PC-3 (cell line): ENCODE measurements around the gene EPC1. TPM values are rescaled to one million over a fixed set of nuclear protein-coding genes. Genes with fewer than 3 reads are reported as not detected.

Experiments used
- ATAC-seq: fragments of 200-7000 bp; cut with Tn5 transposase; 2 replicates; pipeline ENCODE4 v1.9.1; 2020; ENCODE audit warnings: mild to moderate bottlenecking, moderate library complexity
- BruUV-seq: library from RNA; stranded (reverse); fragments of 400-500 nt; replicated peaks from 2 replicates; lab custom pipeline; 2021; lab: Mats Ljungman, UMichigan
- CTCF ChIA-PET: fragments of 300-600 bp; sonication (Branson Sonifier 250); formaldehyde crosslinking; loops from one replicate; lab custom pipeline; 2022; ENCODE audit warnings: antibody characterized with exemption; lab: Charles Lee
- POLR2A ChIA-PET: fragments of 300-600 bp; sonication (Branson Sonifier 250); formaldehyde crosslinking; loops from one replicate; lab custom pipeline; 2022; ENCODE audit warnings: antibody characterized with exemption; ENCODE audit not compliant: unreplicated experiment; lab: Charles Lee
- DNase-seq: peaks from one replicate; pipeline ENCODE4 v3.0.0-alpha.2; 2015
- H2AFZ ChIP-seq: fragments of 300-600 bp; sonication (generic); 2 replicates; pipeline ENCODE4 v1.6.0; 2016; ENCODE audit warnings: antibody characterized with exemption, low read length
- H3F3A ChIP-seq: fragments of 300-600 bp; sonication (generic); one replicate; pipeline ENCODE4 v1.6.0; 2017; ENCODE audit warnings: antibody characterized with exemption, low read length, control low read depth, mild to moderate bottlenecking; ENCODE audit not compliant: unreplicated experiment
- H3K27ac ChIP-seq: fragments of 300-600 bp; sonication (generic); 2 replicates; pipeline ENCODE4 v1.5.1; 2016; ENCODE audit warnings: mild to moderate bottlenecking, low read length
- H3K27me3 ChIP-seq: fragments of 300-600 bp; sonication (generic); 2 replicates; pipeline ENCODE4 v1.6.1; 2016; ENCODE audit warnings: low read length, mixed read lengths
- H3K36me3 ChIP-seq: fragments of 300-600 bp; sonication (generic); 2 replicates; pipeline ENCODE4 v1.6.1; 2016; ENCODE audit warnings: low read depth, mixed run types, low read length, mixed read lengths
- H3K4me1 ChIP-seq: fragments of 300-600 bp; sonication (generic); 2 replicates; pipeline ENCODE4 v1.5.1; 2016; ENCODE audit warnings: low read length; ENCODE audit not compliant: insufficient read depth
- H3K4me2 ChIP-seq: fragments of 300-600 bp; sonication (generic); 2 replicates; pipeline ENCODE4 v1.6.0; 2016; ENCODE audit warnings: low read length
- H3K4me3 ChIP-seq: fragments of 300-600 bp; sonication (generic); 2 replicates; pipeline ENCODE4 v1.5.1; 2016; ENCODE audit warnings: mild to moderate bottlenecking, low read length, mixed read lengths
- H3K79me2 ChIP-seq: fragments of 300-600 bp; sonication (generic); 2 replicates; pipeline ENCODE4 v1.6.1; 2017; ENCODE audit warnings: low read length, mixed read lengths
- H3K9ac ChIP-seq: fragments of 300-600 bp; sonication (generic); 2 replicates; pipeline ENCODE4 v1.6.0; 2016; ENCODE audit warnings: mild to moderate bottlenecking, low read length
- H3K9me2 ChIP-seq: fragments of 300-600 bp; sonication (generic); replicated peaks from 2 replicates; pipeline ENCODE4 v1.6.1; 2016; ENCODE audit warnings: mixed run types, low read length, mixed read lengths
- H3K9me3 ChIP-seq: fragments of 300-600 bp; sonication (generic); 2 replicates; pipeline ENCODE4 v1.6.1; 2016; ENCODE audit warnings: low read length, mixed read lengths
- H4K20me1 ChIP-seq: fragments of 300-600 bp; sonication (generic); 2 replicates; pipeline ENCODE4 v1.6.1; 2016; ENCODE audit warnings: low read length, mixed read lengths
- EZH2 ChIP-seq: fragments of 300-600 bp; sonication (generic); IDR thresholded peaks from one replicate; pipeline ENCODE4 v1.6.1; 2017; ENCODE audit warnings: antibody characterized with exemption, mild to moderate bottlenecking, low read length; ENCODE audit not compliant: unreplicated experiment
- EZH2phosphoT487 ChIP-seq: fragments of 300-600 bp; sonication (generic); IDR thresholded peaks from 2 replicates; pipeline ENCODE4 v1.6.1; 2018; ENCODE audit warnings: mild to moderate bottlenecking, antibody characterized with exemption, low read length, borderline replicate concordance
- intact Hi-C: fragments of 100-400 bp; cut with micrococcal nuclease; formaldehyde crosslinking; loops from 2 replicates; pipeline ENCODE4 v1.9.0; 2023
- total RNA-seq: library from RNA; depleted of rRNA; stranded (reverse); fragments of >200 nt; gene quantifications from 2 replicates; pipeline ENCODE4 v1.2.3, GENCODE V29; 2014
- TF ChIP-seq, protein P1 (sequence below): fragments of 300-600 bp; sonication (generic); conservative IDR thresholded peaks from 2 replicates; pipeline ENCODE4 v1.5.1; 2017; ENCODE audit warnings: antibody characterized with exemption, low read depth, mild to moderate bottlenecking, low read length

The EPC1 gene
- total RNA-seq, 1 experiment from 2014 or later: 72.7 TPM

- DNase-seq (no peak), ATAC-seq (no peak)
- no peaks in the 10 kb centered on the region for H3K9me2 ChIP-seq
- BruUV-seq: no TSS peak
- intact Hi-C loops: loop anchor here (10.0 kb wide), 1 partner anchor 360 kb away; no protein-coding TSS in a partner anchor
- no peaks in the 10 kb centered on the region for H3F3A ChIP-seq
- no peak overlapping the region for H3K4me3 ChIP-seq
- H3K9ac ChIP-seq: no peak overlapping the region
- POLR2A ChIA-PET: no interaction called here
- H4K20me1 ChIP-seq: no peaks in the 10 kb centered on the region
- H3K4me1 ChIP-seq: peaks cover 20% of the 10 kb centered on the region
- TF ChIP-seq EZH2: no peak
- TF ChIP-seq, protein P1, sequence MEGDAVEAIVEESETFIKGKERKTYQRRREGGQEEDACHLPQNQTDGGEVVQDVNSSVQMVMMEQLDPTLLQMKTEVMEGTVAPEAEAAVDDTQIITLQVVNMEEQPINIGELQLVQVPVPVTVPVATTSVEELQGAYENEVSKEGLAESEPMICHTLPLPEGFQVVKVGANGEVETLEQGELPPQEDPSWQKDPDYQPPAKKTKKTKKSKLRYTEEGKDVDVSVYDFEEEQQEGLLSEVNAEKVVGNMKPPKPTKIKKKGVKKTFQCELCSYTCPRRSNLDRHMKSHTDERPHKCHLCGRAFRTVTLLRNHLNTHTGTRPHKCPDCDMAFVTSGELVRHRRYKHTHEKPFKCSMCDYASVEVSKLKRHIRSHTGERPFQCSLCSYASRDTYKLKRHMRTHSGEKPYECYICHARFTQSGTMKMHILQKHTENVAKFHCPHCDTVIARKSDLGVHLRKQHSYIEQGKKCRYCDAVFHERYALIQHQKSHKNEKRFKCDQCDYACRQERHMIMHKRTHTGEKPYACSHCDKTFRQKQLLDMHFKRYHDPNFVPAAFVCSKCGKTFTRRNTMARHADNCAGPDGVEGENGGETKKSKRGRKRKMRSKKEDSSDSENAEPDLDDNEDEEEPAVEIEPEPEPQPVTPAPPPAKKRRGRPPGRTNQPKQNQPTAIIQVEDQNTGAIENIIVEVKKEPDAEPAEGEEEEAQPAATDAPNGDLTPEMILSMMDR: no peak
- TF ChIP-seq EZH2phosphoT487: no peak
- no peak overlapping the region for H3K4me2 ChIP-seq
- H3K9me3 ChIP-seq: no peaks in the 10 kb centered on the region
- H3K27ac ChIP-seq: no peak overlapping the region
- no peak overlapping the region for H2AFZ ChIP-seq
- peaks cover 59% of the 10 kb centered on the region for H3K79me2 ChIP-seq
- no peaks in the 10 kb centered on the region for H3K36me3 ChIP-seq
- H3K27me3 ChIP-seq: no peaks in the 10 kb centered on the region
- CTCF ChIA-PET: no interaction called here
Observed at GRCh38 chr10:32374605-32375004, 27.6 kb upstream of the EPC1 start.

- DNase-seq (no peak), ATAC-seq (no peak)
- intact Hi-C loops: loop anchor here (10.0 kb wide), 1 partner anchor 361 kb away; no protein-coding TSS in a partner anchor
- Histone ChIP-seq H3K4me2 (no peak overlapping the region), H3K36me3 (no peaks in the 10 kb centered on the region), H3K9me2 (no peaks in the 10 kb centered on the region), H3K27ac (no peak overlapping the region), H3F3A (peaks cover 4% of the 10 kb centered on the region), H2AFZ (no peak overlapping the region), H3K9me3 (no peaks in the 10 kb centered on the region), H3K27me3 (no peaks in the 10 kb centered on the region), H3K79me2 (peaks cover 58% of the 10 kb centered on the region), H3K4me3 (no peak overlapping the region), H4K20me1 (no peaks in the 10 kb centered on the region), H3K9ac (no peak overlapping the region), H3K4me1 (peaks cover 14% of the 10 kb centered on the region)
- ChIA-PET POLR2A (interaction anchor here (0.6 kb wide), 1 partner anchor 749 kb away, joined by 4 read pairs; no protein-coding TSS in a partner anchor), CTCF (no interaction called here)
- BruUV-seq: no TSS peak
- no peak for TF ChIP-seq EZH2
- TF ChIP-seq EZH2phosphoT487: no peak
- TF ChIP-seq, protein P1: no peak
Observed at GRCh38 chr10:32373496-32373895, 26.5 kb upstream of the EPC1 start.

DNA sequence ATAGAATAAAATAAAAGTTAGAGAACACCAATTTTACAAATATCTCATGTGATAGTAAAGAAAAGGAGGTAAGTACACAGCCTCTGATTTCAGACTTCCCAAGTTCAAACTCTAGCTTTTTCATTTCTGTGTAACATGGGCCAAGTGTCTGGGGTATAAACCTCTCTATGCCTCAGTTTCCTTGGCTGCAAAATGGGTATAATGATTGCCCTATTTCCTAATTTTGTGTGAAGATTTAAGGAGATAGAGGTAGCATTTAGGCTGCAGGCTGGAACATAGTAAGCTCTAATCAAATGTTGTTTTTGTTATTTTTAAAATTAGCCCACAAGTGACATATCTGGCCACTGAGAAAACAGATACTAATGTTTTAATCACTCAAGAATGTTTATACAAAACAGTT lies 26.1 kb upstream of the EPC1 start:
- TF ChIP-seq, protein P1: no peak
- TF ChIP-seq EZH2 (no peak), EZH2phosphoT487 (no peak)
- H3F3A ChIP-seq: peaks cover 5% of the 10 kb centered on the region
- H3K4me1 ChIP-seq: peaks cover 14% of the 10 kb centered on the region
- ChIA-PET POLR2A (no interaction called here), CTCF (no interaction called here)
- peaks cover 54% of the 10 kb centered on the region for H3K79me2 ChIP-seq
- no peak overlapping the region for H2AFZ ChIP-seq
- H3K36me3 ChIP-seq: no peaks in the 10 kb centered on the region
- ATAC-seq (no peak), DNase-seq (no peak)
- no peaks in the 10 kb centered on the region for H3K9me2 ChIP-seq
- no TSS peak for BruUV-seq
- no peaks in the 10 kb centered on the region for H3K9me3 ChIP-seq
- H3K4me2 ChIP-seq: no peak overlapping the region
- H3K27me3 ChIP-seq: no peaks in the 10 kb centered on the region
- intact Hi-C loops: loop anchor here (10.0 kb wide), 1 partner anchor 362 kb away; no protein-coding TSS in a partner anchor
- H4K20me1 ChIP-seq: no peaks in the 10 kb centered on the region
- no peak overlapping the region for H3K4me3 ChIP-seq
- H3K27ac ChIP-seq: no peak overlapping the region
- H3K9ac ChIP-seq: no peak overlapping the region
